Natural killer cell (primary cell): Measurements from ENCODE around the gene PARD3B. TPM values are rescaled to one million over a fixed set of nuclear protein-coding genes. Genes with fewer than 3 reads are reported as not detected.

ENCODE experiments used
- ATAC-seq, 3 donors: fragments of 150-1000 bp in 2 of 3; fragments of 200-7000 bp in 1 of 3; cut with Tn5 transposase; 1 replicate in 1 of 3; 2 replicates in 2 of 3; pipeline ENCODE4 v1.10.0; 2021; ENCODE audit warnings: mild to moderate bottlenecking in 2 of 3, moderate library complexity in 2 of 3
- DNase-seq, 2 donors: peaks; one replicate each; pipeline versions ENCODE4 v3.0.0 to v3.0.0-alpha.2; 2013 to 2021; ENCODE audit warnings: mixed read lengths in 1 of 2
- H3K27ac ChIP-seq: one replicate; pipeline ENCODE4 v1.5.1; 2013; ENCODE audit warnings: mild to moderate bottlenecking, low read length
- H3K27me3 ChIP-seq: one replicate; pipeline ENCODE4 v1.6.1; 2013; ENCODE audit warnings: low read length; ENCODE audit not compliant: control insufficient read depth, insufficient read depth
- H3K36me3 ChIP-seq: one replicate; pipeline ENCODE4 v1.6.1; 2013; ENCODE audit warnings: low read length; ENCODE audit not compliant: control insufficient read depth, insufficient read depth
- H3K4me1 ChIP-seq: one replicate; pipeline ENCODE4 v1.6.1; 2013; ENCODE audit warnings: low read length; ENCODE audit not compliant: control insufficient read depth, insufficient read depth
- H3K4me3 ChIP-seq: one replicate; pipeline ENCODE4 v1.5.1; 2013; ENCODE audit warnings: low read length
- H3K9me3 ChIP-seq: one replicate; pipeline ENCODE4 v1.6.1; 2013; ENCODE audit warnings: low read length; ENCODE audit not compliant: control insufficient read depth, insufficient read depth
- H3K27ac Mint-ChIP-seq, 2 donors: one replicate each; pipeline ENCODE4 v1.8.0; 2022; ENCODE audit warnings: mild to moderate bottlenecking in 2 of 2, mixed read lengths in 2 of 2, moderate library complexity in 1 of 2
- H3K27me3 Mint-ChIP-seq, 2 donors: one replicate each; pipeline ENCODE4 v1.8.0; 2022; ENCODE audit warnings: low read depth in 2 of 2, mixed read lengths in 2 of 2
- H3K36me3 Mint-ChIP-seq: one replicate; pipeline ENCODE4 v1.8.0; 2022; ENCODE audit warnings: mixed read lengths
- H3K4me1 Mint-ChIP-seq, 2 donors: one replicate each; pipeline ENCODE4 v1.8.0; 2022; ENCODE audit warnings: mixed read lengths in 2 of 2
- H3K4me3 Mint-ChIP-seq: one replicate; pipeline ENCODE4 v1.8.0; 2022; ENCODE audit warnings: mild to moderate bottlenecking, moderate library complexity, mixed read lengths
- H3K9me3 Mint-ChIP-seq, 2 donors: one replicate each; pipeline ENCODE4 v1.8.0; 2022; ENCODE audit warnings: mixed read lengths in 2 of 2
- WGBS: methylation state at CpG from one replicate; pipeline ENCODE4 v1.1.7; 2013; ENCODE audit warnings: missing lambda C conversion rate; ENCODE audit not compliant: insufficient coverage; 5-methylcytosine and 5-hydroxymethylcytosine counted together
- intact Hi-C: fragments of 100-400 bp; cut with micrococcal nuclease; formaldehyde crosslinking; loops from one replicate; pipeline ENCODE4 v1.14.2; 2022
- total RNA-seq, 4 donors: library from RNA; stranded (reverse); fragments of 120-200 nt in 1 of 4; gene quantifications; one replicate each; pipeline versions ENCODE4 v1.2.3 to v1.2.4, GENCODE V29; 2013 to 2022
- TF ChIP-seq, protein P1 (sequence below): fragments of 200-600 bp; IDR thresholded peaks from one replicate; pipeline ENCODE4 v1.8.0; 2022; ENCODE audit warnings: antibody characterized with exemption

Gene PARD3B
- total RNA-seq, 3 donors from 2014 or later (not counting 1 experiment from before 2014, with no cell fraction given) = 0.13 to 0.45 TPM; not detected in 1

- intact Hi-C loops = no loop called here
- H3K4me1 ChIP-seq = no peaks in the 10 kb centered on the region
- WGBS = 35% methylated on average over 1 of the region's 1 CpG
- H3K36me3 Mint-ChIP-seq = no peaks in the 10 kb centered on the region
- DNase-seq (no peak), ATAC-seq (no peak)
- no peaks in the 10 kb centered on the region for H3K9me3 ChIP-seq
- H3K4me3 ChIP-seq = no peak overlapping the region
- H3K27me3 ChIP-seq = no peaks in the 10 kb centered on the region
- no peak overlapping the region for H3K27ac Mint-ChIP-seq
- no peaks in the 10 kb centered on the region for H3K9me3 Mint-ChIP-seq
- no peaks in the 10 kb centered on the region for H3K36me3 ChIP-seq
- no peaks in the 10 kb centered on the region for H3K4me1 Mint-ChIP-seq
- H3K27ac ChIP-seq = no peak overlapping the region
- peaks cover 0 to 6% of the 10 kb centered on the region in 2 donors for H3K27me3 Mint-ChIP-seq
- no peak overlapping the region for H3K4me3 Mint-ChIP-seq
- TF ChIP-seq, protein P1, sequence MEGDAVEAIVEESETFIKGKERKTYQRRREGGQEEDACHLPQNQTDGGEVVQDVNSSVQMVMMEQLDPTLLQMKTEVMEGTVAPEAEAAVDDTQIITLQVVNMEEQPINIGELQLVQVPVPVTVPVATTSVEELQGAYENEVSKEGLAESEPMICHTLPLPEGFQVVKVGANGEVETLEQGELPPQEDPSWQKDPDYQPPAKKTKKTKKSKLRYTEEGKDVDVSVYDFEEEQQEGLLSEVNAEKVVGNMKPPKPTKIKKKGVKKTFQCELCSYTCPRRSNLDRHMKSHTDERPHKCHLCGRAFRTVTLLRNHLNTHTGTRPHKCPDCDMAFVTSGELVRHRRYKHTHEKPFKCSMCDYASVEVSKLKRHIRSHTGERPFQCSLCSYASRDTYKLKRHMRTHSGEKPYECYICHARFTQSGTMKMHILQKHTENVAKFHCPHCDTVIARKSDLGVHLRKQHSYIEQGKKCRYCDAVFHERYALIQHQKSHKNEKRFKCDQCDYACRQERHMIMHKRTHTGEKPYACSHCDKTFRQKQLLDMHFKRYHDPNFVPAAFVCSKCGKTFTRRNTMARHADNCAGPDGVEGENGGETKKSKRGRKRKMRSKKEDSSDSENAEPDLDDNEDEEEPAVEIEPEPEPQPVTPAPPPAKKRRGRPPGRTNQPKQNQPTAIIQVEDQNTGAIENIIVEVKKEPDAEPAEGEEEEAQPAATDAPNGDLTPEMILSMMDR = no peak
Observed at GRCh38 chr2:205010196-205010595, 464.9 kb downstream of the PARD3B start.

- WGBS = 92% methylated on average over 2 of the region's 2 CpGs
- no peak for ATAC-seq
- Mint-ChIP-seq H3K4me1 (no peaks in the 10 kb centered on the region), H3K27me3 (peaks cover 0 to 6% of the 10 kb centered on the region in 2 donors), H3K9me3 (no peaks in the 10 kb centered on the region), H3K4me3 (no peak overlapping the region), H3K27ac (no peak overlapping the region), H3K36me3 (no peaks in the 10 kb centered on the region)
- Histone ChIP-seq H3K27me3 (no peaks in the 10 kb centered on the region), H3K36me3 (no peaks in the 10 kb centered on the region), H3K4me3 (no peak overlapping the region), H3K9me3 (no peaks in the 10 kb centered on the region), H3K27ac (no peak overlapping the region), H3K4me1 (no peaks in the 10 kb centered on the region)
- intact Hi-C loops = no loop called here
- TF ChIP-seq, protein P1 = no peak
- no peak for DNase-seq
Observed at GRCh38 chr2:205011031-205011430, 465.8 kb downstream of the PARD3B start.

DNA sequence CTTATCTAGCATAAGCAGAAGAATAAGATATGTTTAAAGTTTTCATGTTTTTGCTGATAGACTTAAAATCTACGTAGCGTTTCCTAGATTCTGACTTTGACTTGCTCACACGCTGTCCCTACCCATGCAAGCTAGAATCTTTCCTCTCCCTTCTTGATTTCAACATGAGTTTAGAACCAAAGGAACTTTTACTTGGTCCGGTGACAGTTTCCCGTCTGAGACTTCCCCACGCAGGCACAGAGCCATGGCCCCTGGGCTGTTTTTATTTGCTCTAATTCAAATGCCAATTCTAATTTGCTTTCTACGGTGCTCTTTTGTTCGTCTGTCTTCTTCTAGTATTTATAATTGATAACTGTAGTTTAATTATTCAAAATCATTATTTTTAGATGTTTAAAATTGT is 467.7 kb downstream of the PARD3B start:
- Histone ChIP-seq H3K9me3 (no peaks in the 10 kb centered on the region), H3K4me3 (no peak overlapping the region), H3K27ac (no peak overlapping the region), H3K36me3 (no peaks in the 10 kb centered on the region), H3K27me3 (no peaks in the 10 kb centered on the region), H3K4me1 (no peaks in the 10 kb centered on the region)
- Mint-ChIP-seq H3K9me3 (peaks cover 0 to 2% of the 10 kb centered on the region in 2 donors), H3K27me3 (peaks cover 0 to 6% of the 10 kb centered on the region in 2 donors), H3K4me3 (no peak overlapping the region), H3K4me1 (no peaks in the 10 kb centered on the region), H3K27ac (no peak overlapping the region), H3K36me3 (no peaks in the 10 kb centered on the region)
- 91% methylated on average over 6 of the region's 8 CpGs for WGBS
- TF ChIP-seq, protein P1 = no peak
- intact Hi-C loops = no loop called here
- no peak for DNase-seq
- no peak for ATAC-seq

GRCh38 chr2:205013586-205013985 is 468.3 kb downstream of the PARD3B start:
- Mint-ChIP-seq H3K9me3 (peaks cover 0 to 2% of the 10 kb centered on the region in 2 donors), H3K4me3 (no peak overlapping the region), H3K27me3 (peaks cover 0 to 6% of the 10 kb centered on the region in 2 donors), H3K4me1 (no peaks in the 10 kb centered on the region), H3K27ac (no peak overlapping the region), H3K36me3 (no peaks in the 10 kb centered on the region)
- intact Hi-C loops = no loop called here
- Histone ChIP-seq H3K9me3 (no peaks in the 10 kb centered on the region), H3K27me3 (no peaks in the 10 kb centered on the region), H3K27ac (no peak overlapping the region), H3K4me1 (no peaks in the 10 kb centered on the region), H3K36me3 (no peaks in the 10 kb centered on the region), H3K4me3 (no peak overlapping the region)
- ATAC-seq = no peak
- TF ChIP-seq, protein P1 = no peak
- DNase-seq = no peak
- 86% methylated on average over 3 of the region's 3 CpGs for WGBS
